Esophagus muscularis mucosa (tissue), 3 donors: ENCODE results near the gene AKAP6.

Source experiments
- POLR2AphosphoS5 ChIP-seq, 2 donors: sonication (generic); formaldehyde crosslinking; IDR thresholded peaks; one replicate each; pipeline ENCODE4 v1.6.1; 2017; ENCODE audit warnings: antibody characterized with exemption in 2 of 2
- TF ChIP-seq, protein P1 (sequence below), 3 experiments: fragments of 200-600 bp in 2 of 3; fragments of 450-650 bp in 1 of 3; sonication (generic) in 2 of 3; IDR thresholded peaks; one replicate each; pipeline ENCODE4 v1.5.1; 2017 to 2019; ENCODE audit warnings: antibody characterized with exemption in 3 of 3, mild to moderate bottlenecking in 2 of 3, moderate library complexity in 1 of 3

DNA sequence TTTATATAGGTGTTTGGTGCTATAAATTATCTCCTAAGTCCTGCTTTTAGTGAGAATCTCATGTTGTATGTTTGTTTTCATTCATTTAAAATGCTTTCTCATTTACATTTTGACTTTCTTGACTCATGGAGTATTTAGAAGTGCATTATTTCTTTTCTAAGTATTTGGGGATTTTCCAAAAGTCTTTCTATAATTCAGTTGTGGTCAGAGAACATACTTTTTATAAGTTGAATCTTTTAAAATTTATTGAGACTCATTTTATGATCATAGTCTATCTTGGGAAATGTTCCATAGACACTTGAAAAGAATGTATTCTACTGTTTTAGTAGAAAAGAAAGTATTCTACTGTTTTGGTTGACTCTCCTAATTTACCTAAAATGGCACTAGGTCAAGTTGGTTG is 168.2 kb downstream of the AKAP6 start:
- TF ChIP-seq, protein P1, sequence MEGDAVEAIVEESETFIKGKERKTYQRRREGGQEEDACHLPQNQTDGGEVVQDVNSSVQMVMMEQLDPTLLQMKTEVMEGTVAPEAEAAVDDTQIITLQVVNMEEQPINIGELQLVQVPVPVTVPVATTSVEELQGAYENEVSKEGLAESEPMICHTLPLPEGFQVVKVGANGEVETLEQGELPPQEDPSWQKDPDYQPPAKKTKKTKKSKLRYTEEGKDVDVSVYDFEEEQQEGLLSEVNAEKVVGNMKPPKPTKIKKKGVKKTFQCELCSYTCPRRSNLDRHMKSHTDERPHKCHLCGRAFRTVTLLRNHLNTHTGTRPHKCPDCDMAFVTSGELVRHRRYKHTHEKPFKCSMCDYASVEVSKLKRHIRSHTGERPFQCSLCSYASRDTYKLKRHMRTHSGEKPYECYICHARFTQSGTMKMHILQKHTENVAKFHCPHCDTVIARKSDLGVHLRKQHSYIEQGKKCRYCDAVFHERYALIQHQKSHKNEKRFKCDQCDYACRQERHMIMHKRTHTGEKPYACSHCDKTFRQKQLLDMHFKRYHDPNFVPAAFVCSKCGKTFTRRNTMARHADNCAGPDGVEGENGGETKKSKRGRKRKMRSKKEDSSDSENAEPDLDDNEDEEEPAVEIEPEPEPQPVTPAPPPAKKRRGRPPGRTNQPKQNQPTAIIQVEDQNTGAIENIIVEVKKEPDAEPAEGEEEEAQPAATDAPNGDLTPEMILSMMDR (IDR thresholded peaks at IDR 0.05) = no peak
- TF ChIP-seq POLR2AphosphoS5 (IDR thresholded peaks at IDR 0.05) = no peak
